Ishikawa (cell line): ENCODE results near the gene SPATA6.

ENCODE experiments used
- CEBPB ChIP-seq: IDR thresholded peaks from 2 replicates; pipeline ENCODE4 v1.6.1; 2012
- CREB1 ChIP-seq: IDR thresholded peaks from 2 replicates; pipeline ENCODE4 v1.6.1; 2012; ENCODE audit warnings: low read depth
- EGR1 ChIP-seq: IDR thresholded peaks from 2 replicates; pipeline ENCODE4 v1.6.1; 2012
- EP300 ChIP-seq: IDR thresholded peaks from 2 replicates; pipeline ENCODE4 v1.6.1; 2012; ENCODE audit warnings: borderline replicate concordance
- FOXM1 ChIP-seq: IDR thresholded peaks from 2 replicates; pipeline ENCODE4 v1.6.1; 2012; ENCODE audit warnings: low read depth, borderline replicate concordance
- MAX ChIP-seq: IDR thresholded peaks from 2 replicates; pipeline ENCODE4 v1.6.1; 2012
- NFIC ChIP-seq: IDR thresholded peaks from 2 replicates; pipeline ENCODE4 v1.6.1; 2012
- RAD21 ChIP-seq: IDR thresholded peaks from 2 replicates; pipeline ENCODE4 v1.6.1; 2012; ENCODE audit warnings: low read depth
- TAF1 ChIP-seq: IDR thresholded peaks from 2 replicates; pipeline ENCODE4 v1.6.1; 2012; ENCODE audit warnings: low read depth, mild to moderate bottlenecking
- TCF12 ChIP-seq: IDR thresholded peaks from 2 replicates; pipeline ENCODE4 v1.6.1; 2012; ENCODE audit warnings: low read depth
- TEAD4 ChIP-seq: IDR thresholded peaks from 2 replicates; pipeline ENCODE4 v1.6.1; 2012
- YY1 ChIP-seq: IDR thresholded peaks from 2 replicates; pipeline ENCODE4 v1.6.1; 2012; ENCODE audit warnings: low read depth
- ZBTB7A ChIP-seq: IDR thresholded peaks from 2 replicates; pipeline ENCODE4 v1.6.1; 2012; ENCODE audit warnings: low read depth
- TF ChIP-seq, protein P1 (sequence below): IDR thresholded peaks from 2 replicates; pipeline ENCODE4 v1.6.1; 2012; ENCODE audit warnings: low read depth, mild to moderate bottlenecking
- TF ChIP-seq, protein P2 (sequence below): IDR thresholded peaks from 2 replicates; pipeline ENCODE4 v1.6.1; 2012

SPATA6 gene

DNA sequence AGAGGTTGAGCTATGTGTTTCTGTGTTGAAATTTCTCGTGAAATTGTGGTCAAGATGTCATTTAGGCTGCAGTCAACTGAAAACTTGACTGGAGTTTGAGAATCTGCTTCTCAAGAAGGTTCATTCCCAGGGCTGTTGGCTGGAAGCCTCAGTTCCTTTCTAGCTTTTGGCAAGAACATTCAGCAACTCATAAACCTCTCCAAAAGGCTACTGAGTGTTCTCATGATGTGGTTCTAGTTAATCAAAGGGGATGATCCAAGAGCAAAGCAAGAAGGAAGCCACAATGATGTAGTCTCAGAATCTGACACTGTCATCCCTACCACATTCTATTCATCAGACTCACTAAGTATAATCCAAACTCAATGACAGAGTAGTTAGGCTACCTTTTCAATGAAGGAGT is 66.6 kb downstream of the SPATA6 start:
- no peak for TF ChIP-seq TAF1
- TF ChIP-seq YY1 = no peak
- TF ChIP-seq CREB1 = no peak
- TF ChIP-seq, protein P1, sequence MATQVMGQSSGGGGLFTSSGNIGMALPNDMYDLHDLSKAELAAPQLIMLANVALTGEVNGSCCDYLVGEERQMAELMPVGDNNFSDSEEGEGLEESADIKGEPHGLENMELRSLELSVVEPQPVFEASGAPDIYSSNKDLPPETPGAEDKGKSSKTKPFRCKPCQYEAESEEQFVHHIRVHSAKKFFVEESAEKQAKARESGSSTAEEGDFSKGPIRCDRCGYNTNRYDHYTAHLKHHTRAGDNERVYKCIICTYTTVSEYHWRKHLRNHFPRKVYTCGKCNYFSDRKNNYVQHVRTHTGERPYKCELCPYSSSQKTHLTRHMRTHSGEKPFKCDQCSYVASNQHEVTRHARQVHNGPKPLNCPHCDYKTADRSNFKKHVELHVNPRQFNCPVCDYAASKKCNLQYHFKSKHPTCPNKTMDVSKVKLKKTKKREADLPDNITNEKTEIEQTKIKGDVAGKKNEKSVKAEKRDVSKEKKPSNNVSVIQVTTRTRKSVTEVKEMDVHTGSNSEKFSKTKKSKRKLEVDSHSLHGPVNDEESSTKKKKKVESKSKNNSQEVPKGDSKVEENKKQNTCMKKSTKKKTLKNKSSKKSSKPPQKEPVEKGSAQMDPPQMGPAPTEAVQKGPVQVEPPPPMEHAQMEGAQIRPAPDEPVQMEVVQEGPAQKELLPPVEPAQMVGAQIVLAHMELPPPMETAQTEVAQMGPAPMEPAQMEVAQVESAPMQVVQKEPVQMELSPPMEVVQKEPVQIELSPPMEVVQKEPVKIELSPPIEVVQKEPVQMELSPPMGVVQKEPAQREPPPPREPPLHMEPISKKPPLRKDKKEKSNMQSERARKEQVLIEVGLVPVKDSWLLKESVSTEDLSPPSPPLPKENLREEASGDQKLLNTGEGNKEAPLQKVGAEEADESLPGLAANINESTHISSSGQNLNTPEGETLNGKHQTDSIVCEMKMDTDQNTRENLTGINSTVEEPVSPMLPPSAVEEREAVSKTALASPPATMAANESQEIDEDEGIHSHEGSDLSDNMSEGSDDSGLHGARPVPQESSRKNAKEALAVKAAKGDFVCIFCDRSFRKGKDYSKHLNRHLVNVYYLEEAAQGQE = no peak
- no peak for TF ChIP-seq TCF12
- TF ChIP-seq TEAD4 = no peak
- TF ChIP-seq EGR1 = no peak
- TF ChIP-seq ZBTB7A = no peak

- TF ChIP-seq TEAD4 (no peak), TCF12 (no peak)
Observed at GRCh38 chr1:48402599-48402998, 69.4 kb downstream of the SPATA6 start.

DNA sequence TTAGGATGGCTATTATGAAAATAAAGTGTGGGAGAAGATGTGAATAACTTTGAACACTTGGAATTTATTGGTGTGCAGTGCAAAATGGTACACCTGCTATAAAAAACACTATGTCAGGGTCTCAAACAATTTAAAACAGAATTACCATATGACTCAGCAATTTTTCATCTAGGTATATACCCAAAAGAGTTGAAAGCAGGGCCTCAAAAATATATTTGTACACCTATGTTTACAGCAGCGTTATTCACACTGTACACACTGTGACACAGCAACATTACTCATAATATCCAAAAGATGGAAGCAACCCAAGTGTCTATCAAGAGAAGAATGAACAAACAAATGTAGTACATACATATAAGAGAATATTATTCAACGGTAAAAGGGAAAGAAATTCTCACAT is 75.8 kb downstream of the SPATA6 start:
- TF ChIP-seq TCF12 (no peak), EP300 (no peak), CEBPB (no peak), YY1 (no peak), EGR1 (no peak)

GRCh38 chr1:48391926-48392325 is 80.1 kb downstream of the SPATA6 start:
- TF ChIP-seq EP300 (no peak), TCF12 (no peak), ZBTB7A (no peak), RAD21 (no peak), TEAD4 (no peak)

DNA sequence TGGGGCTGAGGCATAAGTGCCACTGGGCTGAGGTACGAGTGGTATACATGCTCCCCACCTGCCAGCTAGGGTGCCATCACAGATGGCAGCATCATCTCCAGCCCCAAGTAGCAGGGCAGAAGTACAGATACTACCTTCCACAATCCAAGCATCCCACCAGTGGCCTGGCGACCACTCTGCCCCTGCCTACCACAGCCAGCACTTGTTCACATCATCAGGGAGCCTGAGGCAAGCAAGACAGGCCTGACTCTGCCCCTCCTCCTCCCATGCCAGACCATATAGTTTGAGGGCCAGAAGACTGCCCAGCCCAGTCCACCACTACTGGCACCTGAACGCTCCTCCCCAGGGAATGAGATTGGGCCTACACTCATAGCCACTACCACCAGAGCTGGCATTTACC is 84.6 kb downstream of the SPATA6 start:
- TF ChIP-seq ZBTB7A = no peak
- no peak for TF ChIP-seq RAD21
- TF ChIP-seq CEBPB = no peak
- no peak for TF ChIP-seq MAX
- TF ChIP-seq, protein P2, sequence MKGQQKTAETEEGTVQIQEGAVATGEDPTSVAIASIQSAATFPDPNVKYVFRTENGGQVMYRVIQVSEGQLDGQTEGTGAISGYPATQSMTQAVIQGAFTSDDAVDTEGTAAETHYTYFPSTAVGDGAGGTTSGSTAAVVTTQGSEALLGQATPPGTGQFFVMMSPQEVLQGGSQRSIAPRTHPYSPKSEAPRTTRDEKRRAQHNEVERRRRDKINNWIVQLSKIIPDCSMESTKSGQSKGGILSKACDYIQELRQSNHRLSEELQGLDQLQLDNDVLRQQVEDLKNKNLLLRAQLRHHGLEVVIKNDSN = no peak
- no peak for TF ChIP-seq EGR1
- TF ChIP-seq FOXM1 = no peak
- no peak for TF ChIP-seq NFIC
- no peak for TF ChIP-seq TAF1
- no peak for TF ChIP-seq YY1
- TF ChIP-seq, protein P1 = no peak

DNA sequence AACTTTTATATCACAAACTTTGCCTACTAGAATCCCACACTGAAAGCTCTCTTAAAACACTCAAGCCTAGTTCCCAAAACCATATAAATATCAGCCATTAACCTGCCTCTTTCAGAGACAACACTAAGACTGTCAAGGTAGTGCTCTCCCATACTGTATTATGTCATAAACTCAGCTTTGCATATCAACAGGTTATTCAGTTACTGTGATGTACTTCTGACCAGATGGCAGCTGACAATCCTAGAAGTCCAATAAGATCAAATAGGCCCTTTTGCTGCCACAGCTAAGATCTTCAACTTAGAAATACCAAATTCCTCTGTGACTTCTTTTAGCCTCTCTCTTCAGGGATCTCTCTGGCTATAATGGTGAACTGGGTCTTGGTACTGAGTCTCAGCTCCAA is 97.2 kb downstream of the SPATA6 start:
- TF ChIP-seq EGR1 (no peak), YY1 (no peak), TAF1 (no peak)

DNA sequence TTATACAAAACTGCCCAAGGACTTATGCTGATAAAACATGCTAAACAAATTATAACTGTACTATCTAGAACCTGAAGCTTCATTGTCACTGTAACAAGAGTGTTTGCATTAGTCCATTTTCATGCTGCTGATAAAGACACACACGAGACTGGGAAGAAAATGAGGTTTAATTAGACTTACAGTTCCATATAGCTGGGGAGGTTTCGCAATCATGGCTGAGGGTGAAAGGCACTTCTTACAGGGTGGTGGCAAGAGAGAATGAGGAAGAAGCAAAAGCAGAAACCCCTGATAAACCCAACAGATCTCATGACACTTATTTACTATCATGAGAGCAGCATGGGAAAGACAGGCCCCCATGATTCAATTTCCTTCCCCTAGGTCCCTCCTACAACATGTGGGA is 100.4 kb downstream of the SPATA6 start:
- TF ChIP-seq NFIC = no peak
- no peak for TF ChIP-seq TEAD4
- TF ChIP-seq FOXM1 = no peak

DNA sequence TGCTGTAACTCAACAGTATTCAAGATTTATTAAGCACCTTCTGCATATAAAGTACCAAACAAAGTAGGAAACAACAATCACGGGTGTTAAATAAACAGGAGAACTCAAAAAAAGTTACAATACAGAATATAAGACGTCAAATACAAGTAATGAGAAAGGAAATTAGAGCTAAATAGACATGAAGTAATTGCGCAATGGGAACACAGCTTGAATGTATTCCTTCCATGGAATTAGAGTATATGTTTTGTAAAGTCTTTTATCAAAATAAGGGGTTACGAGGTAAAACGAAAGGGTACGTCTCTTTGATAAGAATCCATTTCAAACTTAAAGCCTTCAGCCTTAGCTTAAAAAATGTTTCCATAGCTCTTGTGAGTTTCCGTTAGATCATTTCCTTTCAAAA is 109.1 kb downstream of the SPATA6 start:
- peak; percentile 63; the same call in 1 of the 2 replicates for TF ChIP-seq CEBPB
- TF ChIP-seq FOXM1 = no peak

- no peak for TF ChIP-seq EGR1
- TF ChIP-seq TCF12 = no peak
- TF ChIP-seq MAX = no peak
- TF ChIP-seq ZBTB7A = no peak
- no peak for TF ChIP-seq YY1
- TF ChIP-seq TEAD4 = no peak
- TF ChIP-seq TAF1 = no peak
- TF ChIP-seq EP300 = no peak
- TF ChIP-seq, protein P2 = no peak
- no peak for TF ChIP-seq FOXM1
Observed at GRCh38 chr1:48356901-48357300, 115.1 kb downstream of the SPATA6 start.
